ENCODE data around the gene BBS12. TPM values are rescaled to one million over a fixed set of nuclear protein-coding genes. Genes with fewer than 3 reads are reported as not detected.

BBS12 gene
- total RNA-seq, 1 donor from 2014 or later, result 19.5 TPM

- no peak for DNase-seq
These were observed 17.3 kb upstream of the BBS12 start for GRCh38 chr4:122715221-122715620.

GRCh38 chr4:122716825-122717448 lies 15.6 kb upstream of the BBS12 start:
- peak; percentile 7 for DNase-seq

DNA sequence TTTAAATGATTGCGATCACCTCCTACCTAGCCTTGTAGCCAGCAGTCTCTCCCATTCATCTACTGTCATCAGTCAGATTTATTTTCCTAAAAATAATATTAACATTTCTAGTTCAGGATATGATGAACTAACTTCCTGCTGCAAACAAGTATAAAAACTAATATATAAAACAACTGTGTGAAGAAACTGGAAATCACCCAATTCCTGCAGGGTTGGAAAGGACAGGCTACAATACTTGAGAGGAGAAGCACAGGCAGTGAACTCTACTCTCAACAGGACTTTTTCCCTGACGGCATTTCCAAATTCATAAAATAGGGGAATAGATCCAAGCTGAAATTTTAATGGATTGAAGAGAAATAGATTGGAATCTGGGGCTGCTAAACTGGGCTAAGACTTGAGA lies 14.2 kb upstream of the BBS12 start:
- DNase-seq, result no peak

DNA sequence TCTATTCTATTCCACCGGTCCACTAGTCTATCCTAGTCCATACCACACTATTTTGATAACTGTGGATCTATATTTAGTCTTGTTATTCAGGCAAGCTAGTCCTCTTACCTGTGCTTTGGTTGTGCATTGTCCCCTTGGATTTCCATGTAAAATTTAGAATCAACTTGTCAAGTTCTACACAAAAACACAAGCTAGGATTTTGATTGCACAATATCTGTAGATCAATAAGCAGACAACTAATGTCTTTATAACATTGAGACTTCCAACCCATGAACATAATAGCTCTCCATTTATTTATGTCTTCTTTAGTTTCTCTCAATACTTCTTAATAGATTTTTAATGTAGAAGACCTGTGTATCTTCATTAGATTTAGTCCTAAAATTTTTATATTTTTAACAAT lies 10.2 kb upstream of the BBS12 start:
- DNase-seq, result no peak

DNA sequence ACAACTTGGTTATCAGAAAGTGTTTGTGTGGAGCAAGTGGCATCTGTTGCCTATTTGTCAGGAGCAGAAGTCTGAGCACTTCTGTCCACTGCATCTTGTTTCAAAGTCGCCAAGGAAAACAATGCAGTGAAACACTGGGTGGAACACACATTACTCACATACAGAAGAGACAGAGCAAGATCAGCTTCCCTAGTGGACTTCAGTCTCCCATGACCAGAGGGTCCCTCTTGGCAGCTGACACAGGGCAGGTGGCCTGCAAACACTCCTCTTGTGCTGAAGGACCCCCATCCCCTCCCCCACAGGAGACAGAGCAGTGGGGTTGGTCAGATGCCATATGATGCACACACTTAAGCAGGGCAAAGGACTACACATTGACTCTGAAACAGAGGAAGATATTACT lies 3.6 kb upstream of the BBS12 start:
- no peak for DNase-seq

DNA sequence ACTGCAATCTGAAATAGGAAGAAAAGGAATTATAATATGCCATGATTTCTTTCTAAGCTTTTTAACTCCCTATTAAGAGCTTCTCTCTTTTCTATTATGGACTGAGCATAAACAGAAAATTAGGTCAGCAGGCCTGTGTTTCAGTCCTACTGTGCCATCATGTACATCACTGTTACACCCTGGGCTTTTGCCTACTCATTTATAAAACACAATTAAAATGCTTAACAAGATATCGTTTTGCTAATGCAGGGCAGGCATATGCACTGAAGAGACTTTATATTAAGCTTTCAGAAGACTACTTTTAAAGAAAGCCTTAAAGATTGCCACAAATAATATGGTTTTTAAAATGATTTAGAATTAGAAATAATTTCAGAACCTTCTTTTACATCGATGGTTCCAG lies 828 bp upstream of the BBS12 start:
- no peak for DNase-seq

- DNase-seq, result no peak
These were observed 1.2 kb downstream of the BBS12 start for GRCh38 chr4:122733787-122734120.

DNA sequence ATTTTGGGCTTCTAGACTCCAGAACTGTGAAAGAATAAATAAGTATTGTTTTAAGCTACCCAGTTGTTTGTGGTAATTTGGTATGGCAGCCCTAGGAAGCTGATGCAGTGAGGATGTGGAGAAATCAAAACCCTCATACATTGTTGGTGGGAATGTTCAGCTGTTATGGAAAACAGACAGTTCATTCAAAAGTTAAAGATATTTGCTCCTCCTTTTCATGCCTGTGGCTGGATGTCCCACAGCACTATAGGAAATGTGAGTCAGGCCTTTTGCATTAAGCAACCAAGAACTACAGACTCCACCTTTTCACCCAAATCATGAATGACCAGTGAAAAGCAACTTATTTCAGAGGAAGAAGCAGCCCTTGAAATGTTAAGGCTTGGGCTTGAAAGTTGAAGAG lies 6.7 kb downstream of the BBS12 start:
- DNase-seq, result no peak

DNA sequence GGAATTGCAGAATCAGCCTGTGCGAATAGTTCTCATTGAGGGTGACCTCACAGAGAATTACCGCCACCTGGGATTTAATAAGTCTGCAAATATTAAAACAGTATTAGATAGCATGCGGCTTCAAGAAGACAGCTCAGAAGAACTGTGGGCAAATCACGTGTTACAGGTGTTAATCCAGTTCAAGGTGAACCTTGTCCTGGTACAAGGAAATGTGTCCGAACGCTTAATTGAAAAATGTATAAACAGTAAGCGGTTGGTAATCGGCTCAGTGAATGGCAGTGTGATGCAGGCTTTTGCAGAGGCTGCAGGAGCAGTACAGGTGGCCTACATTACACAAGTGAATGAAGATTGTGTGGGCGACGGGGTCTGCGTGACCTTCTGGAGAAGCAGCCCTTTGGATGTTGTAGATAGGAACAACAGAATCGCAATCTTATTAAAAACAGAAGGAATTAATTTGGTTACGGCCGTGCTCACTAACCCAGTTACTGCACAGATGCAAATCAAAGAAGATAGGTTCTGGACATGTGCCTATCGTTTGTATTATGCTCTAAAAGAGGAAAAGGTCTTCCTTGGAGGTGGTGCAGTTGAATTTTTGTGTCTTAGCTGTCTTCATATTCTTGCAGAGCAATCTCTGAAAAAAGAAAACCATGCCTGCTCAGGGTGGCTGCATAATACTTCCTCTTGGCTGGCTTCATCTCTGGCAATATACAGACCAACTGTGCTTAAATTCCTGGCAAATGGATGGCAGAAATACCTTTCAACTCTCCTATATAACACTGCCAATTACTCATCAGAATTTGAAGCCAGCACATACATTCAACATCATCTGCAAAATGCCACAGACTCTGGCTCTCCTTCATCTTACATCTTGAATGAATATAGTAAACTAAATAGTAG lies 10.7 kb downstream of the BBS12 start:
- no peak for DNase-seq

- DNase-seq, result no peak
These were observed 11.7 kb downstream of the BBS12 start for GRCh38 chr4:122744229-122744628.

DNA sequence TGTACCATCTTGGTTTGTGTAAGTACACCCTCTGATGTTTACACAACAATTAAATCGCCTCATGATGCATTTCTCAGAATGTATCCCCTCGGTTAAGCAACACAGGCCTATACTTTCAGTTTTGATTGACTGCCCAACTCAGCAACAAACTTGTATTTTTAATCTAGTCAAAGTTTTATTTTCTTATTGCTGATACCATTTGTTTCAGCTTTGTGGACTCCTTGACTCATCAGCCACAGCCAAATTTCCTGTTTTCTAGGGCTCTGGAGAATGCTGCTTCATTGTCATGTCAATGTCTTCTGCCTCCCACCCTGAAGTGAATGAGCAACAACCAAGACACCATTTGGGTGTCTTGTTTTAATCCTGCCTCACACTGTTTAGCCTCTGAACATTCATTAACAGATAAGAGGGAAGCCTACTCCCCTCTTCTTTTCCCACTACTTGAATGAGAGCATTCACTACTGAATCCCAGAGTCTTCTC lies 14.0 kb downstream of the BBS12 start:
- DNase-seq, result no peak

DNA sequence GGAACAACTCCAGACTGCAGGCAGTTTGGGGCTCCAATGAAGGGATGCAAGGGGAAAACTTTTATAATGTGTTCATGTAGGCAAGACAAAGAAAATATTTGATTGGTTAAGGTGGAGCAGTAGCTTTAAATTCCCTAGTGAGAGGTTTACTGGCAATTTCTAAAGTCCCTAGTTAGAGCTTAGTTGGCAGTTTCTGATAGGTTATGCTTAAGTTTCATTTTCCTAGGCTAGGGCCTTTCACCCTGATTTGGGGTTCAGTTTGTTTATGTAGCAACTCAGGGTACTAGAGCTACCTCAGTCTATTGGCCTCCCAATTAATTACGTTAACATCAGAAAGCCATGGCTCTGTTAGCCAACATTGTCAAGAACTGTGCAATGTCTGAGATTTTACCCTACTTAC lies 14.6 kb downstream of the BBS12 start:
- DNase-seq, result no peak

- no peak for DNase-seq
These were observed 15.4 kb downstream of the BBS12 start for GRCh38 chr4:122747883-122748282.

- no peak for DNase-seq
These were observed 17.4 kb downstream of the BBS12 start for GRCh38 chr4:122749704-122750454.

GRCh38 chr4:122755675-122756074 lies 23.2 kb downstream of the BBS12 start:
- DNase-seq, result no peak

- DNase-seq, result no peak
These were observed 25.5 kb downstream of the BBS12 start for GRCh38 chr4:122758033-122758432.

DNA sequence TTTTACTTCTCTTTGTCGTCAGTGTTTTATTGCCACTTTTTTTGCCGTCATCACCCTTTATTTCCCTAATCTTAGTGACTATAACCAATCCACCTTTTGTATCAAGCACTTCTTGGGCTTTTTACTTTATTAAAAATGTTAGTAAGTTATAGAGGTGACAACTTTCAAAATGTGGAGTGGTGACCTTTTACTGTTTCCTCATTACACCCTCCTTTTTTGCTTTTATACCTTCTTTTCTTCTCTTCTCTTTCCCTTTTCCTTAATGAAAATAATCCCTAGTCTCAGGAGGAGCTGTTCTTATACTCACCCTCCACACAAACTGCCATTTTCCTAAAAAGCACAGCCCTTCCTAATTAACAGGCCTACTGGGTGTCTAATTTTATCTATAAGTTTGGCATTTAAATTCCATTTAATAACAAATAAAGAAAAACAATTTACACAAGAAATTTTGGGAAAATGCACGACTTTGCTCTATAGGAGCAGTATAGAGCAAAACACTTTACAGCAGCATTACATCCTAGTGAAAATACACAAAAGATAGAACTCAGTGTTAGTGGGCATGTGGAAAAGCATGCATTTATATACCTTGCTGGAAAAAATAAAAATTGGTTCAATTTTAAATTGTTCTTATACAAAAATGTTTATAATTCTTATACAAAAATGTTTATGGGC lies 27.3 kb downstream of the BBS12 start:
- no peak for DNase-seq

DNA sequence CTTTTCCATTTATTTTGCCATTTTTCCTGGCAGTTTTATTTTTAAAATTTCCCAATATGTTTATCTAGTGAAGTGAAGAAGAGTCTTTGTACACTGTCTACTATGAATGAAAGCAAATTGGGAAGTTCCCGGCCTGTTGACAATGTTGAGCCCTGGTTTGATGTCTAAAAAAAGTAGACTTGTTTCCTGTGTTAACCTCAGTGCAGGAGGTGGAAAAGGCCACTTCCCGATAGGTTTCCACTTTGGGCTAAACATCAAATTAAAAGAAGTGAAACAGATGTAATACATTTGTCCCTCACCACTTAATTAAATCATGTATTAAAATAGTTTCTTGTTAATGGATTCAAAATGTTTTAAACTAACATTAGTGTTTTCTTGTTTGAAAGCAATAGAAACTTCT lies 30.0 kb downstream of the BBS12 start:
- no peak for DNase-seq

DNA sequence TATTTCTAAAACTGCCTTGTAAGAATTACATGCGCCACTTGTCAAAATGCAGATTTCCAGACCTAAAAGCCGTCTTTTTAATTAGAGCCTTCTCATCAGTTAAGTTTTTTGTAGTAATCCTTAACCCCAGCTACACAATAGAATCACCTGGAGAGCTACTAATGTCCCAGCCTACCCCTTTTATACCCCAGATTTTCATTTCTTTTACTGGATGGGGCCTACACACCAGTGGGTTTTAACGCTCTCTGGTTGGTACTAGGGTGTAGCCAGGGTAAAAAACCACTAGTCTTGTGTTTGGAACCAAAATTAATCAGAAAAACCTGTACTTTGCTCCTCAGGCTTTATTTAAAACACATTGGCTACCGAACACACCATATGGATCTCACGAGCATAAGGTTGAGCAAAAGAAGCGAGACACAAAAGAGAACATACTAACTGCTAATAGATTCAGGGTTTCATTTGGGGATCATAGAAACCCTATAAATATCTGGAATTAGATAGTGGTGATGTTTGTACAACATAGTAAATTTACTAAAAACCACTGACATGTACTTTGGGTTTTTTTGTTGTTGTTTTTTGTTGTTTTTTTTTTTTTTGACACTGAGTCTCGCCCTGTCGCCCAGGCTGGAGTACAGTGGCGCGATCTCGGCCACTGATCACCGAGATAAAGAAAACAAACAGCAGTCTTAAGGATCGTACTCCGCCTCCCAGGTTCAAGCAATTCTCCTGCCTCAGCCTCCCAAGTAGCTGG lies 30.6 kb downstream of the BBS12 start:
- no peak for DNase-seq

- DNase-seq, result no peak
These were observed 31.7 kb downstream of the BBS12 start for GRCh38 chr4:122764071-122764820.

- no peak for DNase-seq
These were observed 32.3 kb downstream of the BBS12 start for GRCh38 chr4:122764821-122765215.

Measured in occipital lobe (tissue), 2 donors.